HL-60/S4 (cell line): Measurements from ENCODE around the gene RPL36AL.
"Not testable (repeated sequence)": the region's sequence is repeated elsewhere in the genome, so short reads cannot be mapped to it uniquely, and the experiment has no call there.

Experiments
- in situ Hi-C: fragments of 300-500 bp; cut with MboI; formaldehyde crosslinking; loops from 2 replicates; pipeline ENCODE4 v1.14.3; 2022; ENCODE audit warnings: low sequenced_read_pairs

RPL36AL gene

DNA sequence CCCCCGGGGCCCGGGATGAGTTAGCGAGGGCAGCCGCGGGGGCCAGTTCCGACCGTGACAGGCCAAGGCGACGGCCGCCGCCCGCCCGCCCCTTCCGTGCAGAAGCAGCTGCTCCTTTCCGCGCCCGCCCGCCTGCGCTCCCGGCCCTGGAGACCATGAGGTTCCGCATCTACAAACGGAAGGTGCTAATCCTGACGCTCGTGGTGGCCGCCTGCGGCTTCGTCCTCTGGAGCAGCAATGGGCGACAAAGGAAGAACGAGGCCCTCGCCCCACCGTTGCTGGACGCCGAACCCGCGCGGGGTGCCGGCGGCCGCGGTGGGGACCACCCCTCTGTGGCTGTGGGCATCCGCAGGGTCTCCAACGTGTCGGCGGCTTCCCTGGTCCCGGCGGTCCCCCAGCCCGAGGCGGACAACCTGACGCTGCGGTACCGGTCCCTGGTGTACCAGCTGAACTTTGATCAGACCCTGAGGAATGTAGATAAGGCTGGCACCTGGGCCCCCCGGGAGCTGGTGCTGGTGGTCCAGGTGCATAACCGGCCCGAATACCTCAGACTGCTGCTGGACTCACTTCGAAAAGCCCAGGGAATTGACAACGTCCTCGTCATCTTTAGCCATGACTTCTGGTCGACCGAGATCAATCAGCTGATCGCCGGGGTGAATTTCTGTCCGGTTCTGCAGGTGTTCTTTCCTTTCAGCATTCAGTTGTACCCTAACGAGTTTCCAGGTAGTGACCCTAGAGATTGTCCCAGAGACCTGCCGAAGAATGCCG lies 872 bp upstream of the RPL36AL start:
- in situ Hi-C loops: no loop called here

DNA sequence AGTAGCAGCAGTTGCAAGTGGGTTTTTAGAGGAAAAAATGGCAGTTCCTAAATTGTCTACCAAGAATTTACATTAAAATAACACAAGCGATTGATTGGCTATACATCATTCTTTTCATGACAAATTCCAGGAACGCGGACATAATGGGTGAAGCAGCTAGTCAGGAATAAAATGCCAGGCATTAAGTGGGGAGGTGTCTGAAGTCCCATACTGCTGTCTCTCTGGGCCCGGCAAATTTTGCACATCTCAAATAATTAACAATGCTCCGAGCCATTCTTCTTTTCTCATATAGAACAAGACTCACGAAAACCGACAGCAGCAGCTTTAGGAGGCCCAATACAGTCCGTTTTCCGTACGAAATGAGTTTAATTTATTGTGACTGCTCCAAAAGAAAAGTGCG lies 696 bp downstream of the RPL36AL start:
- in situ Hi-C loops: no loop called here

DNA sequence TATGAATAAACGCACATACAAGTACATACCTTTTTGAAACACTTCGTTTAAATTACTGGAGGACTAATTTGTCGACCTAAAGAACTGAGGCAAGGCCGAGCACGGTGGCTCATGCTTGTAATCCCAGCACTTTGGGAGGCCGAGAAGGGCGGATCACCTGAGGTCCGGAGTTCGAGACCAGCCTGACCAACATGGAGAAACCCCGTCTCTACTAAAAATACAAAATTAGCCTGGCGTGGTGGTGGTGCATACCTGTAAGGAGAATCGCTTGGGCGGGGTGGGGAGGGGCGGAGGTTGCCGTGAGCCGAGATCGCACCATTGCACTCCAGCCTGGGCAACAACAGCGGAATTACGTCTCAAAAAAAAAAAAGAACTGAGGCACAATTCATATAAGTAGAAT lies 1.2 kb downstream of the RPL36AL start:
- in situ Hi-C loops: not testable (repeated sequence)

GRCh38 chr14:49617852-49618519 lies 2.4 kb downstream of the RPL36AL start:
- in situ Hi-C loops: no loop called here

DNA sequence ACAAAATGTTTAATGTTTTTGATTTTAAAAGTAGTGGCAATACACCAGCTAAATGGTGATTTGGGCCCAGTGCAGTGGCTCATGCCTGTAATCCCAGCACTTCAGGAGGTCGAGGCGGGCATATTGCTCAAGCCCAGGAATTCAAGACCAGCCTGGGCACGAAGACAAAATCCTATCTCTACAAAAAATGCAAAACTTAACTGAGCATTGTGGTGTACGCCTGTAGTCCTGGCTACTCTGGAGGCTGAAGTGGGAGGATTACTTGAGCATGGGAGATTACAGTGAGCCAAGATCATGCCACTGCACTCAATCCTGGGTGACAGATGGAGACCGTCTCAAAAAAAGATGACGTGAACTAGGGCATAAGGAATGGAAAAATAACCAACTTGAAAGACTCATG lies 4.7 kb downstream of the RPL36AL start:
- in situ Hi-C loops: no loop called here

GRCh38 chr14:49614196-49614595 lies 6.2 kb downstream of the RPL36AL start:
- in situ Hi-C loops: no loop called here

DNA sequence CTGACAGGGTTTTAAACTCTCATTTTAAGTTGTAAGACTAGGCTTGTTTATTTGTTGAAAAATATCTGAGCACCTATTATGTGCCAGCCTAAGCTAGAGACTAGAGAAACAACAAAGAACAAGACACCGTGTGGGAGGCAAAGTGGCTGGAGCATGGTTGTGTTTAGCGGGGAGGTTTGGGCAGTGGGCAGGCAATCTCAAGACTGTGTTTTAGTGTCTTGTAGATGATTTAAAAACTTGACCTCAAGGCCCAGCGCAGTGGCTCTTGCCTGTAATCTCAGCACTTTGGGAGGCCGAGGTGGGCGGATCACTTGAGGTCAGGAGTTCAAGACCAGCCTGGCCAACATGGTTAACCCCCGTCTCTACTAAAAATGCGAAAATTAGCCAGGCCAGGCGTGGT lies 7.8 kb downstream of the RPL36AL start:
- in situ Hi-C loops: no loop called here

DNA sequence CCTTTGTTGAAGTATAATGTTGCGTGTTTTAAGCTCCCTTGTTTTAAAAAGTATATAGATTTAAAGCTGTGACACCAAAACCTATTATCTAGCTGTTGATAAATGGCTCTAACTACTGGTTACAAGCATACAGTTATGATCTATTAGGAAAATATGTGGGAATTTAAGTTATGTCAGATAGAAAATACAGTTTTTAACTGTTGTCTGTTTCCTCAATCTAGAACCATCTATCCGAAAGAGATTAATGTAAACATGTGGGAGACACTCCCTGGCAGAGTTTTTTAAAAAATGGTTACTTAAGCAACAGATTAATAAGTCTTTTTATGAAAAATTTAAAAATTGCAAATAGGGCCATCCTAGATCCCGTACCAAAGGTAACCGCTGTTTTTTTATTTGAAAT lies 8.2 kb downstream of the RPL36AL start:
- in situ Hi-C loops: no loop called here

- in situ Hi-C loops: no loop called here
These were observed 12.8 kb downstream of the RPL36AL start for GRCh38 chr14:49607583-49607982.

- in situ Hi-C loops: no loop called here
These were observed 21.7 kb downstream of the RPL36AL start, which contains the start of gene LRR1 for GRCh38 chr14:49598485-49599300. Gene LRR1 (plus strand): TSS chr14:49598940. CDS start chr14:49599021, 81 bp downstream.

GRCh38 chr14:49598189-49598484 lies 22.3 kb downstream of the RPL36AL start:
- in situ Hi-C loops: no loop called here

DNA sequence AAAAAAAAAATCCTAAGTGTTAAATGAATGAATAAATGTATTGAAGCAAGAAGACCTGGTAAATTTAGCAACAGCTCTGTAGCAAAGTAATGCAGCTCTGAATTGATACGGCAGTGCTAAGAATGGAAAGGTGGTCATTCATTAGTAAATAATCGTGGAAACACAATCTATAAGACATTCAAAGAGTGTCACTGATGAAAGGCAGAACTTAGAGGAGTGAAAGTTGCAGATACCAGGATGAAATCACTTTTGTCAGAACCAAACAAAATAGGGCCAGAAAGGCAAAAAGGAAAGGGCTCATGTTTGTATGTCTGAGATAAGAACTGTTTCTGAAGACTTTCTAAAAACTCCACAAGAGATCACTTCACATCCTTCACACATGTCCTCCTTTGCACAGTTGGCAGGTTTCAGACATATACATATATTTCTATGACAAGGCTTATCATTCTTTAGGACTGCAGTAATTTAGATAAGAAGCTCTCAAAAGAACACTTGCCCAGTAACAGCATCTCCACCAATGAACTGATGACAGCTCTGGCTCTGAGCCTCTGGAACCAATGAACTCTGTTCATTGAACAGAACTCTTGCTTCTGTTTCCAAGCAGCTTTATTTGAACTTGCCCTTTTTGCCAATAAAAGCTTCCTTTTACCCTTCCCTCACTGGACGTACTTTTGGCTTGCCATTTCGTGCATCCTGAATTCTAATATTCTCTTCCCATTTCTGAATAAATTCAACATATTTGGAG lies 25.9 kb downstream of the RPL36AL start:
- in situ Hi-C loops: no loop called here

DNA sequence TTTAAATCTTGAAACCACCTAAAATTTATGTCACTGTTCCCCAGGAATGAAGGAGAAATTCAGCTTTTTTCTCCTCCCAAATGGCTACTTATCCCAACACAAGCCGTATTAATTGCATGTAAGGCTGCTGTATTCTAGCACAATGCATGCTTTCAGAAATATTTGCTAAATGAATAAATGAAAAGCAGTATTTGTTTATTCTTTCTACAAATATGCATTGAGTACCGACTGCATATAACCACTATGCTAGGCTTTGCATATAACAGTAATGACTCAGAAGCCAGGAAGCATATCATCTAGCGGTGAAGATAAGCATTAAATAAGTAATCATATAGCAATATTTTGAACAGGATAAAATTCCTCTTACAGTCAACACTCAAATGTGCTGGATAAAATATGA lies 27.4 kb downstream of the RPL36AL start:
- in situ Hi-C loops: no loop called here

- in situ Hi-C loops: no loop called here
These were observed 31.0 kb downstream of the RPL36AL start for GRCh38 chr14:49589387-49589786.

DNA sequence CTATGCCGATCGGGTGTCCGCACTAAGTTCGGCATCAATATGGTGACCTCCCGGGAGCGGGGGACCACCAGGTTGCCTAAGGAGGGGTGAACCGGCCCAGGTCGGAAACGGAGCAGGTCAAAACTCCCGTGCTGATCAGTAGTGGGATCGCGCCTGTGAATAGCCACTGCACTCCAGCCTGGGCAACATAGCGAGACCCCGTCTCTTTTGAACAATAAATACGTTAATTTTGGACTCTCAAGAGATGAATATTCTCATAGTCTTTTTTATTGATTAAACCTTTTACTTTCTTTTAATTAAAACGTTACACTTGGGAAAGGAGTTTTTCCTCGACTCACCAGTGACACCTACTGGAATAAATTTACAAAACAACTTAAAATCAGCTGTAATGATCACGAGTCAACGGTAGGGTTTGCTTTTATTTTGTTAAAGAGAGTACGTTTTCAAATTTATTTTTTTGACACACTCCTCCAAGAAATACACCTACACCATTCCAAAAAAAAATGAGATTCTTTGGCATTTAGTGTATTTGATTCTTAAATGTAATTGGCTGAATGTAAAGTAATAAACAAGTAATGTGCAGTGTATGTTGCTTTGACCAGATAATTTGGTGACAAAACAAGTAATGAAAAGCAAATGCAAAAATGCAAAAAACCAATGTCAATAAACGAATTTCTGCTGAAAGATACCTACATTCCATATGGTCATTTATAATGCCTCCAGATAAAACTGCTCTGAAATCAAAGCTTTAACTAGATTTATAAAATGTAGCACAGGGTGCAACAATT lies 33.6 kb downstream of the RPL36AL start:
- in situ Hi-C loops: no loop called here

GRCh38 chr14:49585803-49586672 lies 34.4 kb downstream of the RPL36AL start, which contains the start of gene RPS29:
Gene RPS29 (minus strand): TSS chr14:49586380. CDS start chr14:49586346, 34 bp downstream.
- in situ Hi-C loops: no loop called here

DNA sequence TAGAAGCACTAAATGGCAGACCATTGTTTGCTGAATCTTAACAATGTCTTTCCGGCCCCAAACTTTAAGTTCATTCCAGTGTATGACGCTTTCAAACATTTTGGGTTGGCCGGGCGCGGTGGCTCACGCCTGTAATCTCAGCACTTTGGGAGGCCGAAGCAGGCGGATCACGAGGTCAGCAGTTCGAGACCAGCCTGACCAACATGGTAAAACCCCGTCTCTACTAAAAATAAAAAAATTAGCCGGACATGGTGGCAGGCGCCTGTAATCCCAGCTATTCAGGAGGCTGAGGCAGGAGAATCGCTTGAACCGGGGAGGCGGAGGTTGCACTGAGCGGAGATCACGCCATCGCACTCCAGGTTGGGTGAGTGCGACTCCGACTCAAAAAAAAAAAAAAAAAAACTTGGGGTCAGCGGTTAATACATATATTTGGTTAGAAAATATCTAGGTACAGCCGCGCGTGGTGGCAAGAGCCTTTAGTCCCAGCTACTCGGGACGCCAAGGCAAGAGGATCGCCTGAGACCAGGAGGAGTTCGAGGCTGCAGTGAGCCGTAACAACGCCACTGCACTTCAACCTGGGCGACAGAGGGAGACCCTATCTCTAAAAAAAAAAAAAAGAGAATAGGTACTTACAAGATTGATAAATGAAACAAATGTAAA lies 35.3 kb downstream of the RPL36AL start:
- in situ Hi-C loops: not testable (repeated sequence)

DNA sequence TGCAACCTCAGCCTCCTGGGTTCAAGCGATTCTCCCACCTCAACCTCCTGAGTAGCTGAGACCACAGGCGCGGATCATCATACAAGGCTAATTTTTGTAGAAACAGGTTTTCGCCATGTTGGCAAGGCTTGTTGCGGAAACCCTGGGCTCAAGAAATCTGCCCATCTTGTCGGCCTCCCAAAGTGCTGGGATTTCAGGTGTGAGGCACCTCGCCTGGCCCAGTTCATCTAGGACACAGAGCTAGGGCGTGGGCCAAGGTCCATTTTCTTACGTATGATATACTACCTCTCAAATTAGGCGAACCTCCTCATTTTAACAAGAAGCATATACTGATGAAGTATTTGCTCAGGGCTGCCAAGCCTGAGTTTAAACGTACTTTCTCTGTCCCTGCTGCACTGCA lies 36.4 kb downstream of the RPL36AL start:
- in situ Hi-C loops: no loop called here

- in situ Hi-C loops: no loop called here
These were observed 36.8 kb downstream of the RPL36AL start for GRCh38 chr14:49583629-49584028.
